ENCODE data around the gene VCPKMT. TPM values are rescaled to one million over a fixed set of nuclear protein-coding genes. Genes with fewer than 3 reads are reported as not detected.
A peak's percentile ranks its signal among the peaks of the same experiment; 100 is the strongest.

Gene VCPKMT
- total RNA-seq, 1 experiment from 2014 or later = 6.5 TPM

GRCh38 chr14:50109342-50109741, 7.0 kb downstream of the VCPKMT start:
- no peak overlapping the region for H3K27ac ChIP-seq

GRCh38 chr14:50107850-50108249, 8.5 kb downstream of the VCPKMT start:
- Histone ChIP-seq H3K4me2 (no peak overlapping the region), H3F3A (ENCODE audit: insufficient read depth, low read depth) (peaks cover 29% of the 10 kb centered on the region; the same call in 1 of the 2 replicates), H4K20me1 (ENCODE audit: insufficient read depth) (0 out of 2 replicates have a peak, but pooled peaks cover 5% of the 10 kb centered on the region), H3K4me1 (replicated peaks; ENCODE audit: insufficient read depth) (peaks cover 7% of the 10 kb centered on the region; the same call in 1 of the 2 replicates), H3K9me2 (ENCODE audit: insufficient read depth) (no peaks in the 10 kb centered on the region), H2AFZ (no peak overlapping the region), H3K27ac (no peak overlapping the region), H3K36me3 (ENCODE audit: low read depth) (peaks cover 21% of the 10 kb centered on the region), H3K4me3 (no peak overlapping the region), H3K27me3 (ENCODE audit: insufficient read depth, low read depth) (no peaks in the 10 kb centered on the region), H3K79me2 (ENCODE audit: low read depth) (no peaks in the 10 kb centered on the region), H3K9me3 (ENCODE audit: insufficient read depth, low read depth) (no peaks in the 10 kb centered on the region; the same call in 1 of the 2 replicates)
- TF ChIP-seq EZH2 (IDR thresholded peaks at IDR 0.05; ENCODE audit: low read depth) = no peak
- TF ChIP-seq CTCF (conservative IDR thresholded peaks at IDR 0.05) = no peak
- ChIA-PET POLR2A (ENCODE audit: unreplicated experiment) (no interaction called here), CTCF (no interaction called here)
- DNase-seq = no peak
- no TSS peak for BruUV-seq (replicated peaks)
- intact Hi-C loops (cut with micrococcal nuclease; ENCODE audit: unreplicated experiment) = loop anchor here (5.0 kb wide), 2 partner anchors 156 to 476 kb away; no protein-coding TSS in a partner anchor

More at GRCh38 chr14:50109342-50109741, 7.0 kb downstream of the VCPKMT start:
- POLR2A ChIA-PET (ENCODE audit: unreplicated experiment) = no interaction called here
- intact Hi-C loops (cut with micrococcal nuclease; ENCODE audit: unreplicated experiment) = loop anchor here (5.0 kb wide), 2 partner anchors 157 to 477 kb away; no protein-coding TSS in a partner anchor
- H3K9me2 ChIP-seq (ENCODE audit: insufficient read depth) = no peaks in the 10 kb centered on the region
- BruUV-seq (replicated peaks) = no TSS peak
- no peak overlapping the region for H3K4me2 ChIP-seq
- H3K4me1 ChIP-seq (replicated peaks; ENCODE audit: insufficient read depth) = peaks cover 7% of the 10 kb centered on the region; the same call in 1 of the 2 replicates
- no peak overlapping the region for H3K4me3 ChIP-seq
- no peaks in the 10 kb centered on the region for H3K27me3 ChIP-seq (ENCODE audit: insufficient read depth, low read depth)
- DNase-seq = no peak
- H3F3A ChIP-seq (ENCODE audit: insufficient read depth, low read depth) = peaks cover 32% of the 10 kb centered on the region
- H3K36me3 ChIP-seq (ENCODE audit: low read depth) = peaks cover 31% of the 10 kb centered on the region
- H3K79me2 ChIP-seq (ENCODE audit: low read depth) = peaks cover 5% of the 10 kb centered on the region
- no peaks in the 10 kb centered on the region; the same call in 1 of the 2 replicates for H3K9me3 ChIP-seq (ENCODE audit: insufficient read depth, low read depth)
- H4K20me1 ChIP-seq (ENCODE audit: insufficient read depth) = 0 out of 2 replicates have a peak, but pooled peaks cover 5% of the 10 kb centered on the region
- CTCF ChIA-PET = no interaction called here
- no peak overlapping the region for H2AFZ ChIP-seq
- TF ChIP-seq EZH2 (IDR thresholded peaks at IDR 0.05; ENCODE audit: low read depth) = no peak
- TF ChIP-seq CTCF (conservative IDR thresholded peaks at IDR 0.05) = peak; percentile 34

- Histone ChIP-seq H3K4me1 (replicated peaks; ENCODE audit: insufficient read depth) (peaks cover 21% of the 10 kb centered on the region), H3K9me3 (ENCODE audit: insufficient read depth, low read depth) (no peaks in the 10 kb centered on the region; the same call in 1 of the 2 replicates), H3K27ac (no peak overlapping the region), H3K4me2 (no peak overlapping the region), H3K36me3 (ENCODE audit: low read depth) (peaks cover 7% of the 10 kb centered on the region), H3K4me3 (no peak overlapping the region), H2AFZ (no peak overlapping the region), H4K20me1 (ENCODE audit: insufficient read depth) (0 out of 2 replicates have a peak, but pooled peaks cover 5% of the 10 kb centered on the region), H3K79me2 (ENCODE audit: low read depth) (no peaks in the 10 kb centered on the region), H3F3A (ENCODE audit: insufficient read depth, low read depth) (peaks cover 23% of the 10 kb centered on the region; the same call in 1 of the 2 replicates), H3K27me3 (ENCODE audit: insufficient read depth, low read depth) (no peaks in the 10 kb centered on the region), H3K9me2 (ENCODE audit: insufficient read depth) (no peaks in the 10 kb centered on the region)
- CTCF ChIA-PET = interaction anchor here (0.6 kb wide), 1 partner anchor 254 kb away, joined by 3 read pairs; the partner anchor contains the start of gene NEMF
- TF ChIP-seq EZH2 (IDR thresholded peaks at IDR 0.05; ENCODE audit: low read depth) (no peak), CTCF (conservative IDR thresholded peaks at IDR 0.05) (no peak)
- POLR2A ChIA-PET (ENCODE audit: unreplicated experiment) = interaction anchor here (0.6 kb wide), 1 partner anchor 248 kb away, joined by 4 read pairs; no protein-coding TSS in a partner anchor
- BruUV-seq (replicated peaks) = no TSS peak
- DNase-seq = no peak
- intact Hi-C loops (cut with micrococcal nuclease; ENCODE audit: unreplicated experiment) = loop anchor here (5.0 kb wide), 2 partner anchors 154 to 474 kb away; no protein-coding TSS in a partner anchor
Observed at GRCh38 chr14:50106178-50106577, 10.2 kb downstream of the VCPKMT start.

Measured in PC-9 (cell line).